KMS-11 (cell line): ENCODE measurements around the gene SPG11.
A peak's percentile ranks its signal among the peaks of the same experiment; 100 is the strongest.

ENCODE experiments used
- H2AFZ ChIP-seq: fragments of 200-600 bp; sonication (generic); 2 replicates; pipeline ENCODE4 v1.6.1; 2016; ENCODE audit warnings: antibody characterized with exemption, mixed run types, low read depth
- H3K27ac ChIP-seq: fragments of 200-600 bp; sonication (generic); 2 replicates; pipeline ENCODE4 v1.6.1; 2016; ENCODE audit warnings: mild to moderate bottlenecking, mixed run types
- H3K27me3 ChIP-seq: fragments of 200-600 bp; sonication (generic); 2 replicates; pipeline ENCODE4 v1.6.1; 2017; ENCODE audit warnings: mild to moderate bottlenecking, low read depth, mixed run types, moderate library complexity; ENCODE audit not compliant: insufficient read depth
- H3K36me3 ChIP-seq: fragments of 200-600 bp; sonication (generic); 2 replicates; pipeline ENCODE4 v1.6.1; 2017; ENCODE audit warnings: mild to moderate bottlenecking, mixed run types; ENCODE audit not compliant: insufficient read depth
- H3K4me1 ChIP-seq: fragments of 200-600 bp; sonication (generic); 2 replicates; pipeline ENCODE4 v1.6.1; 2016; ENCODE audit warnings: mild to moderate bottlenecking, low read depth, mixed run types; ENCODE audit not compliant: poor library complexity, severe bottlenecking
- H3K4me2 ChIP-seq: fragments of 200-600 bp; sonication (generic); 2 replicates; pipeline ENCODE4 v1.7.0; 2016; ENCODE audit warnings: mild to moderate bottlenecking, mixed run types
- H3K4me3 ChIP-seq: fragments of 200-600 bp; sonication (generic); IDR thresholded peaks from 2 replicates; pipeline ENCODE4 v1.6.1; 2017; ENCODE audit warnings: low read depth, low read length, mixed read lengths; ENCODE audit not compliant: insufficient read depth
- H3K79me2 ChIP-seq: fragments of 200-600 bp; sonication (generic); 2 replicates; pipeline ENCODE4 v1.6.1; 2016; ENCODE audit warnings: low read depth, mixed run types; ENCODE audit not compliant: insufficient read depth
- H3K9ac ChIP-seq: fragments of 200-600 bp; sonication (generic); 2 replicates; pipeline ENCODE4 v1.6.1; 2016; ENCODE audit warnings: mild to moderate bottlenecking, mixed run types
- H4K20me1 ChIP-seq: fragments of 200-600 bp; sonication (generic); 2 replicates; pipeline ENCODE4 v1.6.1; 2016; ENCODE audit warnings: mild to moderate bottlenecking, mixed run types; ENCODE audit not compliant: insufficient read depth
- CTCF ChIP-seq: fragments of 200-600 bp; sonication (generic); conservative IDR thresholded peaks from 2 replicates; pipeline ENCODE4 v1.6.1; 2017; ENCODE audit warnings: low read depth, mild to moderate bottlenecking, antibody characterized with exemption, low read length, moderate library complexity, mixed read lengths

Gene SPG11

GRCh38 chr15:44588541-44588940, 74.9 kb downstream of the SPG11 start:
- H3K36me3 ChIP-seq = no peaks in the 10 kb centered on the region
- TF ChIP-seq CTCF = no peak
- H3K4me2 ChIP-seq = no peak overlapping the region
- no peak overlapping the region for H3K27ac ChIP-seq
- no peak overlapping the region for H2AFZ ChIP-seq
- H3K79me2 ChIP-seq = no peaks in the 10 kb centered on the region
- H3K4me3 ChIP-seq = no peak overlapping the region
- no peaks in the 10 kb centered on the region for H3K27me3 ChIP-seq
- H3K9ac ChIP-seq = no peak overlapping the region
- H4K20me1 ChIP-seq = no peaks in the 10 kb centered on the region
- peaks cover 4% of the 10 kb centered on the region for H3K4me1 ChIP-seq

GRCh38 chr15:44585633-44586032, 77.8 kb downstream of the SPG11 start:
- Histone ChIP-seq H3K27me3 (no peaks in the 10 kb centered on the region), H3K9ac (no peak overlapping the region), H2AFZ (no peak overlapping the region), H3K4me2 (no peak overlapping the region), H3K4me1 (no peaks in the 10 kb centered on the region), H4K20me1 (no peaks in the 10 kb centered on the region), H3K4me3 (no peak overlapping the region), H3K79me2 (no peaks in the 10 kb centered on the region), H3K27ac (no peak overlapping the region), H3K36me3 (no peaks in the 10 kb centered on the region)
- TF ChIP-seq CTCF = no peak

- Histone ChIP-seq H3K4me2 (no peak overlapping the region), H3K4me3 (no peak overlapping the region), H3K36me3 (no peaks in the 10 kb centered on the region), H4K20me1 (no peaks in the 10 kb centered on the region), H3K79me2 (no peaks in the 10 kb centered on the region), H3K27ac (no peak overlapping the region), H3K9ac (no peak overlapping the region), H3K4me1 (peaks cover 1% of the 10 kb centered on the region), H2AFZ (no peak overlapping the region), H3K27me3 (no peaks in the 10 kb centered on the region)
- TF ChIP-seq CTCF = peak; percentile 77
Measured at GRCh38 chr15:44584162-44584749, 79.2 kb downstream of the SPG11 start.

GRCh38 chr15:44580105-44580504, 83.4 kb downstream of the SPG11 start:
- no peak overlapping the region for H3K27ac ChIP-seq
- H2AFZ ChIP-seq = no peak overlapping the region
- H3K4me2 ChIP-seq = no peak overlapping the region
- TF ChIP-seq CTCF = no peak
- no peaks in the 10 kb centered on the region for H3K36me3 ChIP-seq
- H4K20me1 ChIP-seq = no peaks in the 10 kb centered on the region
- H3K9ac ChIP-seq = no peak overlapping the region
- no peak overlapping the region for H3K4me3 ChIP-seq
- H3K27me3 ChIP-seq = no peaks in the 10 kb centered on the region
- H3K79me2 ChIP-seq = no peaks in the 10 kb centered on the region
- H3K4me1 ChIP-seq = peaks cover 13% of the 10 kb centered on the region
